HG02970 (cell line): ENCODE data around the gene DDX47.
"Not testable (repeated sequence)": the region's sequence is repeated elsewhere in the genome, so short reads cannot be mapped to it uniquely, and the experiment has no call there.

ENCODE experiments used
- ATAC-seq: cut with Tn5 transposase; IDR thresholded peaks from one replicate; pipeline ENCODE4 v1.9.1; 2021; ENCODE audit warnings: mild to moderate bottlenecking, moderate library complexity, moderate number of reproducible peaks; ENCODE audit not compliant: unreplicated experiment, low FRiP score

Gene DDX47

GRCh38 chr12:12819752-12820311 is 6.7 kb downstream of the DDX47 start:
- no peak for ATAC-seq

GRCh38 chr12:12820376-12820775 is 7.2 kb downstream of the DDX47 start:
- not testable (repeated sequence) for ATAC-seq

GRCh38 chr12:12821975-12822374 is 8.8 kb downstream of the DDX47 start:
- no peak for ATAC-seq

- ATAC-seq, result no peak
Measured at GRCh38 chr12:12822886-12823285, 9.7 kb downstream of the DDX47 start.

- ATAC-seq, result no peak
Measured at GRCh38 chr12:12823300-12823699, 10.2 kb downstream of the DDX47 start.

- no peak for ATAC-seq
Measured at GRCh38 chr12:12823811-12824210, 10.7 kb downstream of the DDX47 start.

- no peak for ATAC-seq
Measured at GRCh38 chr12:12835378-12836146, 22.4 kb downstream of the DDX47 start.

GRCh38 chr12:12836571-12836970 is 23.4 kb downstream of the DDX47 start:
- no peak for ATAC-seq

- no peak for ATAC-seq
Measured at GRCh38 chr12:12837025-12837812, 24.1 kb downstream of the DDX47 start.

GRCh38 chr12:12837813-12838153 is 24.6 kb downstream of the DDX47 start:
- no peak for ATAC-seq

- no peak for ATAC-seq
Measured at GRCh38 chr12:12839003-12839395, 25.9 kb downstream of the DDX47 start.

GRCh38 chr12:12839439-12839838 is 26.3 kb downstream of the DDX47 start:
- not testable (repeated sequence) for ATAC-seq

- no peak for ATAC-seq
Measured at GRCh38 chr12:12839873-12840579, 26.9 kb downstream of the DDX47 start.

GRCh38 chr12:12840580-12840899 is 27.4 kb downstream of the DDX47 start:
- no peak for ATAC-seq

GRCh38 chr12:12841428-12841827 is 28.3 kb downstream of the DDX47 start:
- ATAC-seq, result not testable (repeated sequence)

GRCh38 chr12:12845794-12846243 is 32.7 kb downstream of the DDX47 start:
- no peak for ATAC-seq

- ATAC-seq, result not testable (repeated sequence)
Measured at GRCh38 chr12:12846780-12847179, 33.6 kb downstream of the DDX47 start.

- ATAC-seq, result no peak
Measured at GRCh38 chr12:12853435-12853834, 40.3 kb downstream of the DDX47 start.

GRCh38 chr12:12859690-12860089 is 46.5 kb downstream of the DDX47 start:
- no peak for ATAC-seq

GRCh38 chr12:12864243-12864642 is 51.1 kb downstream of the DDX47 start:
- no peak for ATAC-seq
